NCI-H187 (cell line): ENCODE measurements around the gene ARFGEF3.

Experiments used
- DNase-seq, 2 experiments: peaks; one replicate each; lab custom pipeline; 2025; lab: John Stamatoyannopoulos, UW

The ARFGEF3 gene

GRCh38 chr6:138242987-138243592 is 81.4 kb downstream of the ARFGEF3 start:
- no peak for DNase-seq

- no peak for DNase-seq
Observed at GRCh38 chr6:138245751-138246150, 84.0 kb downstream of the ARFGEF3 start.

GRCh38 chr6:138246650-138247440 is 85.1 kb downstream of the ARFGEF3 start:
- DNase-seq: no peak

GRCh38 chr6:138248011-138248410 is 86.3 kb downstream of the ARFGEF3 start:
- no peak for DNase-seq

GRCh38 chr6:138248878-138249277 is 87.1 kb downstream of the ARFGEF3 start:
- no peak for DNase-seq

- DNase-seq: no peak
Observed at GRCh38 chr6:138250053-138250452, 88.3 kb downstream of the ARFGEF3 start.

GRCh38 chr6:138250513-138251247 is 88.9 kb downstream of the ARFGEF3 start:
- DNase-seq: no peak

- DNase-seq: peak in 1 of 2 experiments; percentile 20
Observed at GRCh38 chr6:138253731-138254130, 92.0 kb downstream of the ARFGEF3 start.

GRCh38 chr6:138255443-138255842 is 93.7 kb downstream of the ARFGEF3 start:
- no peak for DNase-seq

GRCh38 chr6:138257638-138258040 is 95.9 kb downstream of the ARFGEF3 start:
- DNase-seq: no peak

GRCh38 chr6:138258197-138258596 is 96.5 kb downstream of the ARFGEF3 start:
- no peak for DNase-seq

GRCh38 chr6:138258991-138259390 is 97.3 kb downstream of the ARFGEF3 start:
- no peak for DNase-seq

- no peak for DNase-seq
Observed at GRCh38 chr6:138261116-138261780, 99.5 kb downstream of the ARFGEF3 start.

GRCh38 chr6:138263963-138264362 is 102.2 kb downstream of the ARFGEF3 start:
- DNase-seq: no peak

GRCh38 chr6:138264372-138264880 is 102.7 kb downstream of the ARFGEF3 start:
- DNase-seq: no peak

GRCh38 chr6:138266095-138266494 is 104.4 kb downstream of the ARFGEF3 start:
- DNase-seq: no peak

GRCh38 chr6:138267971-138268895 is 106.5 kb downstream of the ARFGEF3 start:
- DNase-seq: no peak

- no peak for DNase-seq
Observed at GRCh38 chr6:138271451-138271850, 109.7 kb downstream of the ARFGEF3 start.

GRCh38 chr6:138272533-138273315 is 111.0 kb downstream of the ARFGEF3 start:
- no peak for DNase-seq

GRCh38 chr6:138275976-138276375 is 114.2 kb downstream of the ARFGEF3 start:
- no peak for DNase-seq
